ENCODE measurements around the gene CYP27B1.

- no peak for TF ChIP-seq CTCF (IDR thresholded peaks at IDR 0.05; ENCODE audit: low read depth, low read length, missing input control)
- no peak for TF ChIP-seq RXRA (IDR thresholded peaks at IDR 0.05)
- TF ChIP-seq YY1 (IDR thresholded peaks at IDR 0.05) = no peak
- TF ChIP-seq EGR1 (IDR thresholded peaks at IDR 0.05; ENCODE audit: low read depth in 2 of 2) = no peak
- no peak for TF ChIP-seq REST (IDR thresholded peaks at IDR 0.05)
- no peak for TF ChIP-seq GABPA (IDR thresholded peaks at IDR 0.05 in 1 of 2, conservative IDR thresholded peaks at IDR 0.05 in 1 of 2)
- TF ChIP-seq RAD21 (IDR thresholded peaks at IDR 0.05) = no peak
- TF ChIP-seq HNF4G (IDR thresholded peaks at IDR 0.05) = no peak
- TF ChIP-seq NR2F2 (IDR thresholded peaks at IDR 0.05) = no peak
- no peak for TF ChIP-seq SP1 (IDR thresholded peaks at IDR 0.05)
- no peak for TF ChIP-seq ATF3 (IDR thresholded peaks at IDR 0.05)
- no peak for TF ChIP-seq TAF1 (conservative IDR thresholded peaks at IDR 0.05)
Measured at GRCh38 chr12:57779736-57780135, 12.9 kb upstream of the CYP27B1 start.

Measured in liver (tissue), 3 donors.